HG02759 (cell line): ENCODE data around the gene NDC80.

Experiments
- ATAC-seq: cut with Tn5 transposase; IDR thresholded peaks from one replicate; pipeline ENCODE4 v1.9.1; 2021; ENCODE audit warnings: mild to moderate bottlenecking, moderate library complexity; ENCODE audit not compliant: unreplicated experiment

Gene NDC80

GRCh38 chr18:2555895-2556294 lies 15.5 kb upstream of the NDC80 start:
- ATAC-seq, result no peak

GRCh38 chr18:2557536-2557935 lies 13.8 kb upstream of the NDC80 start:
- no peak for ATAC-seq

GRCh38 chr18:2559249-2559648 lies 12.1 kb upstream of the NDC80 start:
- ATAC-seq, result no peak

GRCh38 chr18:2564373-2564772 lies 7.0 kb upstream of the NDC80 start:
- no peak for ATAC-seq

- no peak for ATAC-seq
Observed at GRCh38 chr18:2568129-2568528, 3.2 kb upstream of the NDC80 start.

DNA sequence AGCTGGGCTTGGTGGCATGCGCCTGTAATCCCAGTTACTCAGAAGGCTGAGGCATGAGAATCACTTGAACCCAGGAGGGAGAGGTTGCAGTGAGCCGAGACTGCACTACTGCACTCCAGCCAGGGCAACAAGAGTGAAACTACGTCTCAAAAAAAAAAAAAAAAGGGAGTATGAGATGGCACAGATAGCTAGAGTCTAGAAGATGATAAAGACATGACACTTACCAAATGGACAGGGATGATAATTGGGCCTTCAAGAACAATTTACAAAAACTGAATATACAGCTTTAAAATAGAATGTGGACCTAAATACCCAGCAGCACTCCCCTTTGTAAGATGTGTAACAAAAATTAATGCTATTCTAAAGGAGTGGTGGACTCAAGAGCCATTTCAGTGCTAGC lies 2.8 kb upstream of the NDC80 start:
- ATAC-seq, result no peak

GRCh38 chr18:2569338-2570207 lies 1.8 kb upstream of the NDC80 start:
- no peak for ATAC-seq

DNA sequence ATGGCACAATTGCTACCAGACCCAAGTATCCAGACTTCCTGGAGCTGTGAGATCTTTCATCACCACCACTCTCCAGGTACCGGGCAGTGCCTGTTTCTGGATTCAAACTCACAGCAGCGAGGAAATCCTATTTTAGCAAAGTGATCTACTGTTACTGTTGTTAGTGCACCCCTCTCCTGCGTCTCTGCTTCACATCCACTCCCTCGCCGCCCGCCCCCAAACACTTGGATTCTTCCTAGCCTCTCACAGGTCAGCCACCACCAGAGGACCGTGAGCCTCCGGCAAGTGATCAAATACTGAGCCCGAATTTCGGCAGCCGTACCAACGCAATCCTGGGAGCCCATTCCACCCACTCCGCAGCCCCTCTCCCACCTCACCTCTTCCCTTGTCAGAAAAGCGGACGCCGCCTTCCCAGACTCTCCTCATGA lies 571 bp upstream of the NDC80 start:
- ATAC-seq, result peak; percentile 47

GRCh38 chr18:2572171-2572569 lies 813 bp downstream of the NDC80 start:
- ATAC-seq, result peak; percentile 10

GRCh38 chr18:2572892-2573291 lies 1.5 kb downstream of the NDC80 start:
- no peak for ATAC-seq

- no peak for ATAC-seq
Observed at GRCh38 chr18:2573408-2573807, 2.1 kb downstream of the NDC80 start.

GRCh38 chr18:2587788-2588187 lies 16.4 kb downstream of the NDC80 start:
- ATAC-seq, result no peak

DNA sequence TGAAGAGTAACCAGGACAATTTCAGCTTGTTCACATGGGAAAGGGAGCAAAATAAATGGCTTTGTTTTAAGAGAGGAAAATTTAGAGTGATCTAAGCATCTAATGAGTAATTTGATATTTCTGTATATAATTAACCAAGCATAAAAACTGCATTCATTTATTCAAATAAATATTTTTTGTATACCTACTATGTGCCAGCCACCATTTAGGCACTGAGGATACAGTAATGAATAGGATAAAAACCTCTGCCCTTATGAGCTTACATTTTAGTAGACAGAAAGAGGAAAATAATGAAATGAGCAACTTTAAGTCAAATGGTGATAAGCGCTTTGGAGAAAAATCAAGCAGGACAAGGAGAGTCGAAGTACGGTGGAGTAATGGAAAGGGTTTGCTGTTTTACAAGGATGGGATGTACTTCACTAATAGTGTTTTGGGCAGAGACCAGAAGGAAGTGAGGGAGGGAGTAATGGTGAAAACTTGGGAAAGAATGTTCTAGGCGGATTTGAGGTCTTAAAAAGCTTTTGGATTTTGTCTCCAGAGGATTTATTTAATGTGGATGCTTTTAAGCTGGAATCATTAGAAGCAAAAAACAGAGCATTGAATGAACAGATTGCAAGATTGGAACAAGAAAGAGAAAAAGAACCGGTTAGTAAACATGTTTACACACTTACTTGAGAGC lies 17.4 kb downstream of the NDC80 start:
- ATAC-seq, result no peak

DNA sequence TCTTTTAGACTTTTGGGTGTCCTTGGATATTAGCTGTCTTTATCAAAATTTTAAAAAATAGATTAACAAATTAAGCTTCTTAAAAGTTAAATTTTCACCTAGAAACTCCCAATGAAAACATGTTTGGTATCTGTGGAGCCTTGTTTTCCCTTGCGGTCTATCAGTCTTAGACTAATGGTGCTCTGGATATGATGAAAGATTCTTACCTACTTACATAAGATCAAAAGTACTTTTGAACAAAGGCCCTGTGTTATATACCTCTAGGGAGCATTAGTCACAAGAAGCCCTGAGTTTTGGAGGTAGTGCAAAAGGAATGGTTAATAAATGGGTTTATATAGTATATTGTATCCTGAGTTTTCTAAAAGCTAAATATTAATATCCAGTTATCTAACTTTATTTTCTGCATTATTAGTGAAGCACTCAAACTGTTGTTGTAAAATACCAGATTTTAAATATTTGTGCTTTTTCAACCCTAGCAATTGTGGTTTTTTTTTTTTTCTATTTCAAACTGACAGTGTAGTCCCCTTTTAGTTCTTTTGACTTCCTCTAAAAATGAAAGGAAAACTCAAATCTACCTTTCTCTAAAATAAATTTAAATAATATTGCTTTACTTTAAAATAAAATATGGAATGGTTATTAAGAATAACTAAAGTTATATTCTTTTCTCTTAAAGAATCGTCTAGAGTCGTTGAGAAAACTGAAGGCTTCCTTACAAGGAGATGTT lies 18.1 kb downstream of the NDC80 start:
- ATAC-seq, result no peak

GRCh38 chr18:2590303-2590702 lies 18.9 kb downstream of the NDC80 start:
- no peak for ATAC-seq

- no peak for ATAC-seq
Observed at GRCh38 chr18:2597639-2598038, 26.3 kb downstream of the NDC80 start.

DNA sequence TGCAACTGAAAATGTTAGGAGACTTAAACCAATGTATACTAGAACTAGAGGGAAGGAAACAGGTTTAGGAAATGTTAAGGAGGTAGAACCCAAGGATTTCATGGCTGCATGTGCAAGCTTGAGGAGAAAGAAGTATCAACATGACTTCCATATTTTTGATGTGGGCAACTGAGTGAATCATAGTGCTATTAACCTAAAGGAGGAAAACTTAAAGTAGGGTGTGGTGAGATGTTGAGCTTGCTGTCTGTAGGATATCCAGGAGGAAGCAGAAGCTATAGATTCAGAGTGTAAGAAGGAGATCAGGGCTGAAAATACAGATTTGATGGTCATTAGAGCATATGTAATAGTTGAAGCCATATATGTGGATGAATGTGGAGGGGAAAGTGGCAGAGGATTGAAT lies 31.5 kb downstream of the NDC80 start:
- ATAC-seq, result no peak

- ATAC-seq, result no peak
Observed at GRCh38 chr18:2606335-2606734, 35.0 kb downstream of the NDC80 start.

DNA sequence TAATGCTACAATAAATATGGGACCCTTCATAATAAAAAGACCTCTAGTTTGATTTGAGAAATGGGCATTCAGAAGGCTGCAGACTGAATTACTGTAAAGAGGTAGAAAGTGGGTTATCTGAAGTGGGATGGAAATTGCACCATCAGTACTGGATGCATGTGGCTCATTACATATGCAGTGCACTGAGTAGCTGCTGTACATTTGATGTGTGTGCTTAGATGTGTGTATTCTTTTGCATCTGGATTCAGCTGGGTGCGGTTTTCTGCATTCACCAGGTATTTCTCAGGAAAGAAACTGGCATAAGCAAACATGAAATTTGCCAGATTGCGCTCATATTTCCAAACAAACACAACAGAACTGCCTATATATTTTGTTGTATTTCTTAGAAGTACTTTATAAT lies 38.2 kb downstream of the NDC80 start:
- ATAC-seq, result no peak

DNA sequence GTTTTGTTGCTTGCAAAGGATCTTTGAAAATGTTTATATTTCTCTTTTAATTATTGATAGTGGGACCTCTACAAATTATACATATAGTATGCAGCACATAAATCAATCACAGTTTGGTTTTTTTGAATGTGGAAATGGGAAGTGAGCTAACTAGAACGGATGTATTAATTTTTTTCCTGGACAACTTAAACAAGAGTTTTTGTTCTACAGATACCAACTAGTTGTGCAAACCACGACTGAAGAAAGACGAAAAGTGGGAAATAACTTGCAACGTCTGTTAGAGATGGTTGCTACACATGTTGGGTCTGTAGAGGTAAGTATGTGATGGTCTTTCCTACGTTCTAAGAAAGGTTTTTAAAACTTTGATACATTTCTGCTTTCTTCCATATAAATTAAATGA lies 39.2 kb downstream of the NDC80 start:
- ATAC-seq, result no peak

DNA sequence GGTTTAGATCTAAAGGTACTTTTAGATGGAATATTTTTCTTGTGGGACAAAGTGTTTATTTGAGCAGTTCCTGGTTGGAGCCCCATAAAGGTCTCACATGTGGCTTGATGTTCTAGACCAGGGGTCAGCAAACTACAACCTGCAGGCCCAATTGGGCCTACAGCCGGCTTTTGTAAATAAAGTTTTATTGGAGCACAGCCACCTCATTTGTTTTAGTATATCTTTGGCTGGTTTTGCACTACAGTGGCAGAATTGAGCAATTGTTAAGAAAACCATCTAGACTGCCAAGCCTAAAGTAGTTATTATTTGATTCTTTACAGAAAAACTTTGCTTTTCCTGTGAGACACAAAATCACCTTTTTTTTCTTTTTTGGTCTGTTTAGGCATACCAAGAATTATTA lies 41.6 kb downstream of the NDC80 start:
- no peak for ATAC-seq
